Measurements from ENCODE around the gene ADK. TPM values are rescaled to one million over a fixed set of nuclear protein-coding genes. Genes with fewer than 3 reads are reported as not detected.
"Not testable (repeated sequence)": the region's sequence is repeated elsewhere in the genome, so short reads cannot be mapped to it uniquely, and the experiment has no call there.

The ADK gene
- total RNA-seq, 2 donors from 2014 or later: 34.7 to 36.8 TPM

DNA sequence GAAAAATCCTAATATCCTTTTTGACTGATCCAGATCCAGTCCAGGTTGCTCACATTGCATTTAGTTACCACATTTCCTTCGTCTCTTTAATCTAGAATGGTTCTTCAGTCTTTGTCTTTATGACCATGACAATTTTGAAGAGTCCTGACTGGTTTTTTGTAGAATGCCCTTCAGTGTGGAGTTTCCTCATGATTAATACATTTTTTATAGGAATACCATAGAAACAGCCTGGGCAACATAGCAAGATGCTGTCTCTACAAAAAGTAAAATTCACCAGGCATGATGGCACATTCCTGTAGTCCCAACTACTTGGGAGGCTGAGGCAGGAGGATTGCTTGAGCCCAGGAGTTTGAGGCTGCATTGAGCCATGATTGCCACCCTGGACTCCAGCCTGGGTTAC, 390.4 kb downstream of the ADK start:
- Mint-ChIP-seq H3K27ac (no peak overlapping the region), H3K4me1 (peaks cover 8% of the 10 kb centered on the region), H3K4me3 (no peak overlapping the region), H3K27me3 (no peaks in the 10 kb centered on the region), H3K36me3 (ENCODE audit: low read depth) (peaks cover 2% of the 10 kb centered on the region)
- H3K9me3 ChIP-seq (ENCODE audit: control insufficient read depth, low read length, poor library complexity, severe bottlenecking): no peaks in the 10 kb centered on the region
- DNase-seq: no peak
- no peak for ATAC-seq

DNA sequence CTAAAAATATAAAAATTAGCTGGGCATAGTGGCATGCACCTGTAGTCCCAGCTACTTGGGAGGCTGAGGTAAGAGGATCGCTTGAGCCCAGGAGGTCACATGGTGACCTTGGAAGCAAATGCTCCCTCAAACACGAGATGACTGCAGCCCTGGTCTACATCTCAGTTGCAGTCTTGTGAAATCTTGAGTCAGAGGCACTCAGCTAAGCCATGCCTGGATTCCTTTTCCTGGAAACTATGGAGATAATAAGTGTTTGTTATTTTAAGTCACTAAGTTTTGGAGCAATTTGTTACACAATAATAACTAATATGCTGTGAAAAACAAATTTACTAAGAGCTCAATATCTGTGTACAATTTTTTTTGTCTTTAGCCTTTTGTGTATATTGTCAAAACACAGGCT, 391.1 kb downstream of the ADK start:
- ATAC-seq: no peak
- H3K27me3 Mint-ChIP-seq: no peaks in the 10 kb centered on the region
- no peak overlapping the region for H3K4me3 Mint-ChIP-seq
- peaks cover 2% of the 10 kb centered on the region for H3K36me3 Mint-ChIP-seq (ENCODE audit: low read depth)
- no peaks in the 10 kb centered on the region for H3K9me3 ChIP-seq (ENCODE audit: control insufficient read depth, low read length, poor library complexity, severe bottlenecking)
- peak overlapping the region; percentile 8 for H3K27ac Mint-ChIP-seq
- no peak for DNase-seq
- H3K4me1 Mint-ChIP-seq: peaks cover 5% of the 10 kb centered on the region

DNA sequence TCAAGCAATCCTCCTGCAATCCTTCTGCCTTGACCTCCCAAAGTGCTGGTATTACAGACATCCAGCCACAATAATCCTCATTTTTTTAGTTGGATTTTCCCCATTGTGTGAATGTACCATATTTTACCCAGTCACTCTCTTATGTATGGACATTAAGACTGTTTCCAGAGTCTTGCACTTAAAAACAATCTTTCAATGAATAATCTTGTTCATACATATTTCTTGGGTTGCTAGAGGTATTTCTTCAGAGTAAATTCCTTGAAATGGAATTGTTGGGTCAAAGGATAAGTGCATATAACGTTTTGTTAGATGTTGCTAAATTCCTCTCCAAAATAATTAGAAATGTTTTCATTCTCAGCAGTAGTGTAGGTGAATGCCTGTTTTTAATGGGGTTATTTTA, 392.3 kb downstream of the ADK start:
- no peaks in the 10 kb centered on the region for H3K27me3 Mint-ChIP-seq
- H3K4me3 Mint-ChIP-seq: no peak overlapping the region
- no peaks in the 10 kb centered on the region for H3K9me3 ChIP-seq (ENCODE audit: control insufficient read depth, low read length, poor library complexity, severe bottlenecking)
- H3K27ac Mint-ChIP-seq: peak overlapping the region; percentile 66
- H3K36me3 Mint-ChIP-seq (ENCODE audit: low read depth): peaks cover 2% of the 10 kb centered on the region
- no peak for ATAC-seq
- DNase-seq: no peak
- peaks cover 5% of the 10 kb centered on the region for H3K4me1 Mint-ChIP-seq

DNA sequence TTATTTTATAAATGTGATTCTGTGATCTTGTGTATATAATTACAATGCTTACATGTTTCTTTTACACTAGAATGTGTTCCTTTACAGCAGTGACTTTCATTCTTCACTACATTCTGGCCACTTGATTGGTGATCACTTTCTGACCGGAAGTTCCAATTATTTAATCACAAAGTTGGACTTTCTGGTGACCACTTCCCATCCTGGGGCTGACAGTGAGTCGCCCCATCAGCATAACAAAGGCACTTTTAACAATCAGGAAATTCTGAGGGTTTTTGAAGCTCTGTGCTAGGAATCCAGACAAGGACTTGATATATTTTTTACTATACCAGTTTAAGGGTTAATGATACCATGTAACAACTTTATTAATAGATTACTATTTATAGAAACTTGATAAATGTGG, 393.1 kb downstream of the ADK start:
- H3K36me3 Mint-ChIP-seq (ENCODE audit: low read depth): peaks cover 2% of the 10 kb centered on the region
- no peaks in the 10 kb centered on the region for H3K27me3 Mint-ChIP-seq
- DNase-seq (no peak), ATAC-seq (no peak)
- peak overlapping the region; percentile 66 for H3K27ac Mint-ChIP-seq
- H3K4me1 Mint-ChIP-seq: peaks cover 5% of the 10 kb centered on the region
- no peaks in the 10 kb centered on the region for H3K9me3 ChIP-seq (ENCODE audit: control insufficient read depth, low read length, poor library complexity, severe bottlenecking)
- no peak overlapping the region for H3K4me3 Mint-ChIP-seq

DNA sequence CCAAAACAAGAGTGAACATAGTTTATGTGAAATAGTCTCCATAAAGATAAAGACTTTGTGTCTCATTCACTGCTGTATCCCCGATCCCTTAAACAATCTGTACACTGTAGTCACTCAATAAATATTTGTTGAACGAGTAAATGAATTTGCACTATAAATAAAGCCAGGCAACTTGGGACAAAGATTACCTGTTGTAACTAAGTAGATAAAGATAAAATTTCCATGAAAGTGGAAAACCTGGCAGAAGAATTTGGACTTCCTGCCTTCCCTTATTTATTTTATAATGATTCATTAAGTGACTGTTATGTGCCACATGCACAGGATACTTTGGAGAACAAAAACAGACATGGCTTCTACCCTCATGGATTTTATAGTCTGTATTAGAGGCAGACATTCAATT, 397.7 kb downstream of the ADK start:
- ATAC-seq (no peak), DNase-seq (no peak)
- Mint-ChIP-seq H3K4me1 (peaks cover 5% of the 10 kb centered on the region), H3K36me3 (ENCODE audit: low read depth) (no peaks in the 10 kb centered on the region), H3K27me3 (no peaks in the 10 kb centered on the region), H3K4me3 (no peak overlapping the region), H3K27ac (no peak overlapping the region)
- H3K9me3 ChIP-seq (ENCODE audit: control insufficient read depth, low read length, poor library complexity, severe bottlenecking): no peaks in the 10 kb centered on the region

DNA sequence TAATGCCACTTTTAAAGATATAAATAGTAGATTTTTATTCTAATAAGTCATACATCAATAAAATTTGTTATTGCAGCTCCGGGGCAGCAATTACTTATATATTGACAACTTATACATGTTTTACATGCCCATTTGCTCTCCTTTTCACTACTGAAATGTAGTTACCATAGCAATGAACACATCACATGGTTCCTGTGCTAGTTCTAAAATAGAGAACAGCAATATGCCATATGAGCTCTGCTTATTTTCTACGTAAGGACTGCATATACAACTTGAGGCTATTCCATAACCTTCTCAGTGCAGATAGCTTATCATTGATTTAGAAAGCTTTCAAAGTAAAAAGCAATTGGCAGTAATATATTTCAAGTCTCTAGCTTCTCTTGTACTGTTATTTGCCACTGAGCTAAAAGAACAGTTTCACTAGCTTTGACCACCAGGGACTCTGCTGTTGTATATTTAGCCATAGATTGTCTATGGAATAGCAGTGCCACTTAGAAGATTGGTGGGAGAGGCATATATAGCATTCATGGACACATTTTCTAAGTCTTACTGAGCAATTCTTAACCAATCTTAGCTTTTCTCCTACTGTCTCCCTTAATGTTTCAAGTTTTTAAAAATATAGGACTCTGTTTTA, 405.2 kb downstream of the ADK start:
- no peak for ATAC-seq
- Mint-ChIP-seq H3K27ac (no peak overlapping the region), H3K4me1 (peaks cover 3% of the 10 kb centered on the region), H3K27me3 (no peaks in the 10 kb centered on the region), H3K36me3 (ENCODE audit: low read depth) (peaks cover 2% of the 10 kb centered on the region), H3K4me3 (no peak overlapping the region)
- no peaks in the 10 kb centered on the region for H3K9me3 ChIP-seq (ENCODE audit: control insufficient read depth, low read length, poor library complexity, severe bottlenecking)
- no peak for DNase-seq

DNA sequence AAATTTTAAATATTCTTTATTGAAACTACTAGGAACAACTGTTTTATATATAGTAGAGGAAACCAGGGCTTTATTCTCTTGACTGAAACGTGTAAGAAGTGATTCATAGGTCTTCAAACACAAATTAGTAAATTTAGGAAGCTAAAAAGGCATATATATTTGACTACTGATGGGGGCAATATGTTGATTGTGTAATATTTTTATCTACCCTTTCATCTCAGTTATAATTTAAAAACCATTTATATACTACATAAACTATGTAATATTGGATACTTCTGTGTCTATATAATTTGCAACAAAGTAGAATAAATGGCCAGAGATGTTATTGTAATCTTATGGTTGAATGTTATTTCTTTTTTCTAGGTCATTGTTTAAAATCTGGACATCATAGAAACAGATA, 406.1 kb downstream of the ADK start:
- H3K36me3 Mint-ChIP-seq (ENCODE audit: low read depth): peaks cover 2% of the 10 kb centered on the region
- H3K4me1 Mint-ChIP-seq: peaks cover 3% of the 10 kb centered on the region
- DNase-seq: no peak
- H3K27ac Mint-ChIP-seq: no peak overlapping the region
- no peak for ATAC-seq
- H3K27me3 Mint-ChIP-seq: no peaks in the 10 kb centered on the region
- H3K4me3 Mint-ChIP-seq: no peak overlapping the region
- no peaks in the 10 kb centered on the region for H3K9me3 ChIP-seq (ENCODE audit: control insufficient read depth, low read length, poor library complexity, severe bottlenecking)

DNA sequence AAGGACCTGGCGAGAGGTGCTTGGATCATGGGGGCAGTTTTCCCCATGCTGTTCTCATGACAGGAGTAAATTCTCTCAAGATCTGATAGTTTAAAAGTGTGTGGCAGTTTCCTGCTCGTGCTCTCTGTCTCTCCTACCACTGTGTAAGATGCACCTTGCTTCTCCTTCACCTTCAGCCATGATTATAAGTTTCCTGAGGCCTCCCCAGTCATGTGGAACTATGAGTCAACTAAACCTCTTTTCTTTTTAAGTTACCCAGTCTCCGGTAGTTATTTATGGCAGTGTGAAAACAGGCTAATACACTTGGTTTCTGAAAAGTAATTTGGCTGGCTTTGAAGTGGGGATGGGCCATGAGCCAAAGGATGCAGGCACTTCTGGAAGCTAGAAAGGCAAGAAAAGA, 407.4 kb downstream of the ADK start:
- H3K36me3 Mint-ChIP-seq (ENCODE audit: low read depth): peaks cover 2% of the 10 kb centered on the region
- DNase-seq: no peak
- H3K4me1 Mint-ChIP-seq: peaks cover 5% of the 10 kb centered on the region
- peak overlapping the region; percentile 0 for H3K27ac Mint-ChIP-seq
- no peaks in the 10 kb centered on the region for H3K27me3 Mint-ChIP-seq
- no peak overlapping the region for H3K4me3 Mint-ChIP-seq
- no peak for ATAC-seq
- H3K9me3 ChIP-seq (ENCODE audit: control insufficient read depth, low read length, poor library complexity, severe bottlenecking): no peaks in the 10 kb centered on the region

DNA sequence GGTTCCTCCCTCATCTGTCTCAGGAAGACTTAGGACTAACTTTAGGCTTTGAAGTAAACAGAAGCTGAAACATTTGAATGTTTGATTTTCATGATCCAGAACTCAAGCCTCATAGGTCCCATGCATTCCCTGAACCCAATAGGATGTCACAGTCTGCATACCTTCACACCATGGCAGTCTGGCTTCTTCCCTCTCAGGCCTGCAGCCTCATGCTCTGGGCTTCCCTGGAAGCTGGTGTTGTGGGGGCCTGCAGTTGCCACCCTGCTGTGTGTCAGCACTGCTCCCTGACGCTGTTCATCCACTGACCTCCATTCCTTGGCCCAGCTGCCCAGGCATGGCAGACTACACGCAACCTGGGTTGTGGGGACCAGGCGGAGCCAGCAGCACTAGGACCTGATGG, 407.9 kb downstream of the ADK start:
- H3K9me3 ChIP-seq (ENCODE audit: control insufficient read depth, low read length, poor library complexity, severe bottlenecking): no peaks in the 10 kb centered on the region
- Mint-ChIP-seq H3K27ac (no peak overlapping the region), H3K27me3 (no peaks in the 10 kb centered on the region), H3K36me3 (ENCODE audit: low read depth) (peaks cover 2% of the 10 kb centered on the region), H3K4me1 (peaks cover 5% of the 10 kb centered on the region), H3K4me3 (no peak overlapping the region)
- no peak for DNase-seq
- ATAC-seq: no peak

DNA sequence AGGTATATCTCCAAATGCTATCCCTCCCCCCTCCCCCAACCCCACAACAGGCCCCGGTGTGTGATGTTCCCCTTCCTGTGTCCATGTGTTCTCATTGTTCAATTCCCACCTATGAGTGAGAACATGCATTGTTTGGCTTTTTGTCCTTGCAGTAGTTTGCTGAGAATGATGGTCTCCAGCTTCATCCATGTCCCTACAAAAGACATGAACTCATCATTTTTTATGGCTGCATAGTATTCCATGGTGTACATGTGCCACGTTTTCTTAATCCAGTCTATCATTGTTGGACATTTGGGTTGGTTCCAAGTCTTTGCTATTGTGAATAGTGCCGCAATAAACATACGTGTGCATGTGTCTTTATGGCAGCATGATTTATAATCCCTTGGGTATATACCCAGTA, 417.9 kb downstream of the ADK start:
- not testable (repeated sequence) for H3K4me1 Mint-ChIP-seq, DNase-seq, ATAC-seq

DNA sequence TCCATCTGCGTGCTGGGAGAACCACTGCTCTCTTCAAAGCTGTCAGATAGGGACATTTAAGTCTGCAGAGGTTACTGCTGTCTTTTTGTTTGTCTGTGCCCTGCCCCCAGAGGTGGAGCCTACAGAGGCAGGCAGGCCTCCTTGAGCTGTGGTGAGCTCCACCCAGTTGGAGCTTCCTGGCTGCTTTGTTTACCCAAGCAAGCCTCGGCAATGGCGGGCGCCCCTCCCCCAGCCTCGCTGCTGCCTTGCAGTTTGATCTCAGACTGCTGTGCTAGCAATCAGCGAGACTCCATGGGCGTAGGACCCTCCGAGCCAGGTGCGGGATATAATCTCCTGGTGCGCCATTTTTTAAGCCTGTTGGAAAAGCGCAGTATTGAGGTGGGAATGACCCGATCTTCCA, 422.5 kb downstream of the ADK start:
- H3K36me3 Mint-ChIP-seq (ENCODE audit: low read depth); H3K27me3 Mint-ChIP-seq: not testable (repeated sequence)

More for the DNA sequence above, 417.9 kb downstream of the ADK start:
- H3K9me3 ChIP-seq (ENCODE audit: control insufficient read depth, low read length, poor library complexity, severe bottlenecking); H3K4me3 Mint-ChIP-seq; H3K27me3 Mint-ChIP-seq; H3K36me3 Mint-ChIP-seq (ENCODE audit: low read depth); H3K27ac Mint-ChIP-seq: not testable (repeated sequence)

DNA sequence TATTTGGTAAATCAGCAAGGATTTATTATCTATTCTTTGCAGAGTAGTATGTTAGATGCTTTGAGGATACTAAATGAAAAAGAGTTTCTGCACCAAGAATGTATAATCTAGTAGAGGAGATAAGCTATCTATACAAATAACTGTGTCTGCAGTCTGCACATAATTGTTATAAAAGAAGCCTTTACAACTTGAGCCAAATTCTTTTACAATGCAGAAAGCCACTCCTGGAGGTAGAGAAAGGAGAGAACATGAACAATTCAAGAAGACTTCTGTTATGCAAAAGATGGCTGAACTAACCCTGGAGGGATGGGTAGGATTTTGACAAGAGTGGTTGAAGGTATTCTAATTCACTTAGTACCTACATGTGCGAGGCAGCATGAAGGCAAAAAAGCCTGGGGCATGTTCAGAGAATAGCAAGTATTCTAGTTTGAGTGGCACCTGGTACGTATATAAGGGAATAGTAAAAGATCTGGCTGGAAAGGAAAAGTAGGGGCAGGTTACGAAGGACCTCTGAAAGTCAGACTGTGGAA, 424.2 kb downstream of the ADK start:
- H3K36me3 Mint-ChIP-seq (ENCODE audit: low read depth): peaks cover 2% of the 10 kb centered on the region
- peak overlapping the region; percentile 0 for H3K27ac Mint-ChIP-seq
- H3K4me3 Mint-ChIP-seq: no peak overlapping the region
- H3K4me1 Mint-ChIP-seq: peaks cover 7% of the 10 kb centered on the region
- DNase-seq (no peak), ATAC-seq (no peak)
- no peaks in the 10 kb centered on the region for H3K27me3 Mint-ChIP-seq
- no peaks in the 10 kb centered on the region for H3K9me3 ChIP-seq (ENCODE audit: control insufficient read depth, low read length, poor library complexity, severe bottlenecking)

More for the DNA sequence above, 422.5 kb downstream of the ADK start:
- H3K27ac Mint-ChIP-seq; DNase-seq; ATAC-seq; H3K9me3 ChIP-seq (ENCODE audit: control insufficient read depth, low read length, poor library complexity, severe bottlenecking); H3K4me1 Mint-ChIP-seq; H3K4me3 Mint-ChIP-seq: not testable (repeated sequence)

DNA sequence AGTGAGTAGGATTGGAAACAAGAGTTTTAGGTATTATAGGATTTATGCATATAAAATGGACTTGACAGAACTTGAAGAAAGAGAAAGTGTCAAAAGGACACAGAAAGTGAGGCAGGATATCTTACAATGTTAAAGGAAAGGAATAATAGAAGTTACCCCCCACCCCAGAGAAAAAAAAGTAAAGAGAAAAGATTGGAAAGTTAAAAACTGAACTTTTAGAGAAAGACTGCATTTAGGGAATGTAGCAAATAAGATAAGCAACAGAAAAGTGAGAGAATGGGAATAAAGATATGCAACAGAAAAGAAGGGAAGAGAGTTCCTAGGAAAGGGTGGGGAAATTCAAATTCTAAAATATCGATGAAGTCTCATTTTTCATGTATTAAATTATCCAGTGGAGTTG, 424.9 kb downstream of the ADK start:
- Mint-ChIP-seq H3K36me3 (ENCODE audit: low read depth) (peaks cover 2% of the 10 kb centered on the region), H3K4me1 (peaks cover 7% of the 10 kb centered on the region), H3K27me3 (no peaks in the 10 kb centered on the region), H3K27ac (peak overlapping the region; percentile 0), H3K4me3 (no peak overlapping the region)
- DNase-seq (no peak), ATAC-seq (no peak)
- H3K9me3 ChIP-seq (ENCODE audit: control insufficient read depth, low read length, poor library complexity, severe bottlenecking): no peaks in the 10 kb centered on the region

DNA sequence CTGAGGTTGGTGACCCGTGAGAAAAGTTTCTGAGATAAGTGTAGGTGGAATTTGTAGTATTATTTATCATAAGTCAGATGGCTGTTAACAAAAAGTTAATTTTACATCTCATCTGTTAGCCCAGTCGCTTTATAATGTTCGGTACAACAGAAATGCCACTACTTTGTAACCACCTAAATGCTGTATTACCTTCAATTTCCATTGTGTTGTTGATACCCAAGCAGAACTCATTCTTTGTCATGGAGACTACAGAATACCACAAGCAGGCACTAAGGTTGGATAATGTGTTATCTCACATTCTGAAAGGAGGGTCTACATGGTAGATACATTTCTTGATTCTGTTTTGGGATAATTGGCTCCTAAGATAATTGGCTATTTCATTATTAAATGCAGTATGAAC, 425.6 kb downstream of the ADK start:
- Mint-ChIP-seq H3K36me3 (ENCODE audit: low read depth) (peaks cover 2% of the 10 kb centered on the region), H3K27ac (no peak overlapping the region), H3K27me3 (no peaks in the 10 kb centered on the region), H3K4me1 (peaks cover 7% of the 10 kb centered on the region), H3K4me3 (no peak overlapping the region)
- DNase-seq (no peak), ATAC-seq (no peak)
- no peaks in the 10 kb centered on the region for H3K9me3 ChIP-seq (ENCODE audit: control insufficient read depth, low read length, poor library complexity, severe bottlenecking)

Measured in T-helper 17 cell (primary cell).